Tibial artery (tissue), 4 donors: ENCODE data around the gene HEPACAM.

Experiments
- DNase-seq, 2 donors: peaks; one replicate each; pipeline ENCODE4 v3.0.0-alpha.2; 2019
- H3K27ac ChIP-seq, 2 donors: fragments of 200-600 bp; sonication (generic) in 1 of 2; 1 replicate in 1 of 2; 2 replicates in 1 of 2; pipeline ENCODE4 v1.5.1; 2018 to 2019; ENCODE audit warnings: mild to moderate bottlenecking in 1 of 2
- H3K27me3 ChIP-seq, 2 donors: fragments of 200-600 bp; sonication (generic) in 1 of 2; one replicate each; pipeline versions ENCODE4 v1.5.1 to v1.6.0; 2016 to 2019
- H3K36me3 ChIP-seq, 3 donors: fragments of 200-600 bp; sonication (generic) in 2 of 3; one replicate each; pipeline ENCODE4 v1.5.1; 2016 to 2019; ENCODE audit warnings: mild to moderate bottlenecking in 2 of 3
- H3K4me1 ChIP-seq, 4 donors: fragments of 200-600 bp; sonication (generic) in 2 of 4; 1 replicate in 3 of 4; 2 replicates in 1 of 4; pipeline ENCODE4 v1.5.1; 2016 to 2019
- H3K4me3 ChIP-seq, 2 donors: fragments of 200-600 bp; sonication (generic) in 1 of 2; 1 replicate in 1 of 2; 2 replicates in 1 of 2; pipeline ENCODE4 v1.5.1; 2018 to 2019; ENCODE audit warnings: mild to moderate bottlenecking in 2 of 2
- H3K9me3 ChIP-seq, 3 donors: fragments of 200-600 bp; sonication (generic) in 1 of 3; one replicate each; pipeline ENCODE4 v1.5.1; 2016 to 2019
- CTCF ChIP-seq, 2 experiments: fragments of 200-600 bp in 1 of 2; fragments of 450-650 bp in 1 of 2; IDR thresholded peaks; one replicate each; pipeline ENCODE4 v1.5.1; 2017 to 2019; ENCODE audit warnings: antibody characterized with exemption in 2 of 2, mild to moderate bottlenecking in 1 of 2, moderate library complexity in 1 of 2
- intact Hi-C: fragments of 100-400 bp; cut with DNase I; formaldehyde crosslinking; loops from one replicate; pipeline ENCODE4 v1.15.0; 2023; ENCODE audit warnings: low total_unique reads

HEPACAM gene

GRCh38 chr11:124886978-124887666 is 48.7 kb downstream of the HEPACAM start:
- peaks cover 0 to 16% (median 5%) of the 10 kb centered on the region in 4 donors for H3K4me1 ChIP-seq
- H3K27ac ChIP-seq: no peak overlapping the region
- intact Hi-C loops: no loop called here
- no peak overlapping the region for H3K4me3 ChIP-seq
- TF ChIP-seq CTCF (IDR thresholded peaks at IDR 0.05): no peak
- H3K27me3 ChIP-seq: peaks cover 0 to 14% of the 10 kb centered on the region in 2 donors
- no peaks in the 10 kb centered on the region for H3K9me3 ChIP-seq
- peak in 1 of 2 donors; percentile 63 for DNase-seq
- H3K36me3 ChIP-seq: no peaks in the 10 kb centered on the region

DNA sequence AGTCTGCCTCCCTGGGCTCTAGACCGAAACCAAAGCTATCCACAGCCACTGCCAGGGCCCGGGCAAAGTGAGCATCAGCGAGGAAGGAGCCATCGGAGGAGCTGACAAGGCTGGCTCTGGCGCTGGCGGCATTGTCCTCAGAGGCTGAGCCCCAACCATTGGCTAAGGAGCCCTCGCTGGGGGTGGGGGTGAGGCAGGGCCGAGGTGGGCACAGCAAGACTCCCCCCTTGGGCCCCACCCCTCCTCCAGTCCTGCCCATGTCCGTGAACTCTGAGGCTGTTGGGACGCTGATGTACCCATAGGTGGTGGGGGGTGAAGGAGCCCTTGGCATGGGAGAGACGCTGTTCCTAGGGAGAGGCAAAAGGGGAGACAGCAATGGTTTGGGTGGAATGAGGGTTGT is 49.4 kb downstream of the HEPACAM start:
- peaks cover 0 to 14% of the 10 kb centered on the region in 2 donors for H3K27me3 ChIP-seq
- peaks cover 0 to 14% (median 3%) of the 10 kb centered on the region in 4 donors for H3K4me1 ChIP-seq
- H3K36me3 ChIP-seq: no peaks in the 10 kb centered on the region
- peak in 1 of 2 donors; percentile 45 for DNase-seq
- TF ChIP-seq CTCF (IDR thresholded peaks at IDR 0.05): no peak
- H3K27ac ChIP-seq: no peak overlapping the region
- intact Hi-C loops: no loop called here
- H3K9me3 ChIP-seq: no peaks in the 10 kb centered on the region
- no peak overlapping the region for H3K4me3 ChIP-seq

DNA sequence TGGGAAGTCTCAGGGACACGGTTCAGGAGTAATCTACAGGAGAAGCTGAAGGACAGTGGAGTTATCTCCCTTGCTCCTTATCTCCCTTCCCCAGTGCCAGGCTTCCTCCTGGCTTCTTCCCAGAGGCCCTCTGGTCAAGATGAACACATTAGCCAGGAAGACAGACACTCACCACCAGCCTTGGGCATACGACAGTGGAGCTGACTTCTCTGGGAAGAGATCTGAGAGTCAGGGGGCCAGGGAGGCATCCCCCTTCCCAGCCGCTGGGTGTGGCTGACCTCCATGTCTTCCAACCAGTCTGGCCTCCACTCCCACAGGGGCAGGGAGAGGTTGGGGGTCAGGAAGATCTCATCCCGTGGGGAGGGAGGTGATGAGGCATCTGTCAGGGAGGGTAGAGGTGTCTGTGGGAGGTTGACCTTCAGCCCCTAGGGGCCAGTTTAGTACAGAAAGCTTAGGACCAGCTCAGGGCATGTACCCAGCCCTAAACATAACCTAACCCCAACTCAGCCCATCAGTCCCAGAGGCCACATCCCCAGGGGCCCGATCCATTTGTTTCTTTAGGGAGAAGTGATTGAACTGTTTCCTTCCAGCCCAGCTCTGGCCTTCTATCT is 50.9 kb downstream of the HEPACAM start:
- TF ChIP-seq CTCF (IDR thresholded peaks at IDR 0.05): no peak
- peak in 1 of 2 donors; percentile 43 for DNase-seq
- Histone ChIP-seq H3K36me3 (no peaks in the 10 kb centered on the region), H3K27me3 (peaks cover 0 to 14% of the 10 kb centered on the region in 2 donors), H3K9me3 (no peaks in the 10 kb centered on the region), H3K4me1 (peaks cover 0 to 5% (median 0%) of the 10 kb centered on the region in 4 donors), H3K4me3 (no peak overlapping the region), H3K27ac (no peak overlapping the region)
- intact Hi-C loops: no loop called here

DNA sequence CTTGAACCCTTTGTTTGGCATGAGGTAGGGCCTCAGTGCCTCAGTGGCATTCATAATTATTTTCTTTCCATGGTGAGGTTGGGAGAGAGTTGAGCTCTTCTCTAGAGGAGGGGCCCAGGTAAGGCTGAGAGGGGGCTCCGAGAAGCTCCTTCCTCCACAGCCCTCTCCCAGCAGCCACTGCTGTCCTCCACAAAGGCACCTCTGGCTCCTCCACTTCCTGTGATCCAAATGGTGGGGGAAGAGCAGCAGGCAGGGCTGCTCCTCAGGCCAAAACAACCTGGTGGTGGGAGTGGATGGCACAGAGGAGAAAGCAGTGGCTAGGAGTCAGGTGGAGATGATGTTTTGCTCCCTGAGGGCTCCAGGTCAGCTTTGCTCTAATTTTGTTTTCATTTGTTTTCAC is 51.5 kb downstream of the HEPACAM start:
- Histone ChIP-seq H3K27me3 (peaks cover 0 to 14% of the 10 kb centered on the region in 2 donors), H3K27ac (no peak overlapping the region), H3K36me3 (no peaks in the 10 kb centered on the region), H3K4me3 (no peak overlapping the region), H3K4me1 (peaks cover 0 to 5% (median 0%) of the 10 kb centered on the region in 4 donors), H3K9me3 (no peaks in the 10 kb centered on the region)
- intact Hi-C loops: no loop called here
- no peak for TF ChIP-seq CTCF (IDR thresholded peaks at IDR 0.05)
- DNase-seq: peak in 1 of 2 donors; percentile 54

GRCh38 chr11:124882339-124883071 is 53.3 kb downstream of the HEPACAM start:
- Histone ChIP-seq H3K4me3 (no peak overlapping the region), H3K27ac (peak overlapping the region in 1 of 2 donors; percentile 41), H3K36me3 (no peaks in the 10 kb centered on the region), H3K27me3 (peaks cover 0 to 18% of the 10 kb centered on the region in 2 donors), H3K9me3 (no peaks in the 10 kb centered on the region), H3K4me1 (peaks cover 0 to 9% (median under 1%) of the 10 kb centered on the region in 4 donors)
- intact Hi-C loops: no loop called here
- no peak for TF ChIP-seq CTCF (IDR thresholded peaks at IDR 0.05)
- DNase-seq: peak in 1 of 2 donors; percentile 68
